Measurements from ENCODE around the gene ZNRF4.

- TF ChIP-seq POLR2A (IDR thresholded peaks at IDR 0.05) (no peak), CTCF (IDR thresholded peaks at IDR 0.05) (no peak)
Measured at GRCh38 chr19:5498830-5499550, 43.8 kb downstream of the ZNRF4 start.
